Activated T-cell treated with anti-CD3 and anti-CD28 coated beads for 1 hour (primary cell): ENCODE results near the gene ACSL1.
"Not testable (repeated sequence)": the region's sequence is repeated elsewhere in the genome, so short reads cannot be mapped to it uniquely, and the experiment has no call there.

Experiments
- DNase-seq: peaks from one replicate; pipeline ENCODE4 v3.0.0-alpha.2; 2020; ENCODE audit warnings: low read depth

ACSL1 gene

GRCh38 chr4:184787766-184788503 lies 37.8 kb downstream of the ACSL1 start:
- no peak for DNase-seq

GRCh38 chr4:184785813-184786212 lies 40.0 kb downstream of the ACSL1 start:
- DNase-seq = no peak

GRCh38 chr4:184784628-184785257 lies 41.0 kb downstream of the ACSL1 start:
- no peak for DNase-seq

- no peak for DNase-seq
Observed at GRCh38 chr4:184782731-184783373, 42.9 kb downstream of the ACSL1 start.

GRCh38 chr4:184779160-184779559 lies 46.6 kb downstream of the ACSL1 start:
- not testable (repeated sequence) for DNase-seq

- no peak for DNase-seq
Observed at GRCh38 chr4:184778325-184778724, 47.4 kb downstream of the ACSL1 start.

GRCh38 chr4:184776821-184777220 lies 48.9 kb downstream of the ACSL1 start:
- DNase-seq = no peak

- DNase-seq = no peak
Observed at GRCh38 chr4:184775854-184776555, 49.8 kb downstream of the ACSL1 start.

GRCh38 chr4:184774152-184774551 lies 51.6 kb downstream of the ACSL1 start:
- DNase-seq = no peak

- DNase-seq = no peak
Observed at GRCh38 chr4:184771416-184771815, 54.4 kb downstream of the ACSL1 start.

- no peak for DNase-seq
Observed at GRCh38 chr4:184769141-184769765, 56.5 kb downstream of the ACSL1 start.

GRCh38 chr4:184768296-184768695 lies 57.5 kb downstream of the ACSL1 start:
- no peak for DNase-seq

GRCh38 chr4:184766446-184766845 lies 59.3 kb downstream of the ACSL1 start:
- DNase-seq = no peak

- DNase-seq = no peak
Observed at GRCh38 chr4:184765473-184766340, 60.1 kb downstream of the ACSL1 start.

- DNase-seq = no peak
Observed at GRCh38 chr4:184764601-184765000, 61.2 kb downstream of the ACSL1 start.

GRCh38 chr4:184763150-184763780 lies 62.5 kb downstream of the ACSL1 start:
- no peak for DNase-seq

GRCh38 chr4:184762100-184762499 lies 63.7 kb downstream of the ACSL1 start:
- no peak for DNase-seq

GRCh38 chr4:184760681-184761080 lies 65.1 kb downstream of the ACSL1 start:
- no peak for DNase-seq

- no peak for DNase-seq
Observed at GRCh38 chr4:184757810-184758209, 68.0 kb downstream of the ACSL1 start.

- no peak for DNase-seq
Observed at GRCh38 chr4:184756399-184756798, 69.4 kb downstream of the ACSL1 start.

- no peak for DNase-seq
Observed at GRCh38 chr4:184755278-184755677, 70.5 kb downstream of the ACSL1 start.
